NOMO-1 treated with DMSO at 0.1 percent for 48 hours (cell line): ENCODE results near the gene EFHC2.

Experiments used
- DNase-seq: peaks from one replicate; lab custom pipeline; 2025; ENCODE audit not compliant: unreplicated experiment; lab: John Stamatoyannopoulos, UW

Gene EFHC2

GRCh38 chrX:44291468-44292092 is 51.9 kb downstream of the EFHC2 start:
- DNase-seq = no peak

DNA sequence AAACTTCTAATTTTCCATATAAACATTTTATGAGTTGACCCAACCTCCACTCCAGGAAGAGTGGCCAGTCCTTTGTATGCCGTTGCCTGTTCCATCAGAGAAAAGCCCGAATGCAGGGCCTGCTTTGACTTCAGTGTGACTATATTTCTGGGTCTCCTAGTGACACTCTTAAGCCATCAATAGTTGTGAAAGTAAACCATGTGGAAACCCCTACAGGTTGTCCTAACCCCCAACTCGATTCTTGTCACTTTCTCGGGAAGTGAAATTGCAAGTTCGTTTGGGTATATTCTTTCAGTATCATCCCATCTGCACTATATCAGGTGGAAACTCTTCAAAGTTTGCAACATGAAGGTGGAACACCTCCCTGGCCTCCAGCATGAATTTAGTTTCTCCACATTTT is 52.8 kb downstream of the EFHC2 start:
- no peak for DNase-seq

- no peak for DNase-seq
Measured at GRCh38 chrX:44282753-44283152, 60.7 kb downstream of the EFHC2 start.

DNA sequence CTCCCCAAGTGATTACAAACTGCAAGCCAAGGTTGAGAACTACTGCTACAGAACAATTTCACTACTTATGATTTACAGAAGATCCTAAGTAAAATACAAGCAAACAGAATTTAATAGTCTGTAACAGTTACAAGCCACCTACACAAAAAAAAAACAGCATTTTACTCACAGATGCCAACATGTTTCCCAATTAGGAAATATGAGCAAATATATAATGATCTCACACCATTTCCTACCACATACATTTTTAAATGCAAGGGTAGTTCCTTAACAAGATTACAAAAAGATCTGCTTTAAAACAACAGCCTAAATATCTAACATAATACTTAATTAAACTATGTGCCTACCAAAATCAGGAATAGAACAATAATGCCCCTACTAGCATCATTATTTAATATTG is 63.4 kb downstream of the EFHC2 start:
- DNase-seq = no peak

- no peak for DNase-seq
Measured at GRCh38 chrX:44274096-44274495, 69.4 kb downstream of the EFHC2 start.

DNA sequence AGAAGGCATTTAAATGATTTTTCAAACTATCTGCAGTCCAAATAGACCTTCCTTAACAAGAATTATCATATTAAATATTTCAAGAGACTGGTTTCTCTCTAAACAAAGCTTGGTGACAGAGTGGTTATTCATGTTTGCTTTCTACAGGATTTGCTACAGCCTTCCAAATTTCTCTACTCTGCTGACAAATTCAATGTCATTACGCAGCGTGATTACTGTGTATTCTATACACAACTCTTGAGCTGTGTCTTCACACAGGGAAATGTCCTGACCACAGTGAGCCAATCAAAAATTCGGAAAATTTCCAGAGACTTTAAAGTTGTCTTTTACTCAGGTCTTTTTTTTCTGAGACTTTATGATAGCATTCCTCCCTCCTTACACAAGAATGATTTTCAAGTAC is 75.6 kb downstream of the EFHC2 start:
- DNase-seq = no peak

GRCh38 chrX:44267116-44267515 is 76.4 kb downstream of the EFHC2 start:
- no peak for DNase-seq

- no peak for DNase-seq
Measured at GRCh38 chrX:44265559-44265958, 77.9 kb downstream of the EFHC2 start.

GRCh38 chrX:44264936-44265335 is 78.5 kb downstream of the EFHC2 start:
- DNase-seq = no peak

DNA sequence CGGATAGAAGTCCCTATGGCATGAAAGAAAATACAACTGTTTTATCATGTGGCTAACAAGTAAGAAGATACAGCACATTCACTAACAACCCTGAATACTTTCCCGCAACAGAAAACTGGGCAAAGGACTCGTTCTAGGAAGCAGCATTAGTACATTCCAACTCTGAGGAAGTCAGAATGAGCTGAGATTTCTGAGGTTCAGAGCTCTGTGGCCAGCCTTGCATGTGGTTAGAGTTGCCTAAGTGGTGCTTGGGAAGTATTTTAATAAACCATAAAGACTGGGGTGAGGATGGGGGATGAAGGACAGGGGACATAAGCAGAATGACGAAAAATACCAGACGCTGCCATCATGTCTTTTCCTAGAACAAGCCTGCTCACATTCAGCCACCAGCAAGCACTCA is 82.2 kb downstream of the EFHC2 start:
- DNase-seq = peak; percentile 35

DNA sequence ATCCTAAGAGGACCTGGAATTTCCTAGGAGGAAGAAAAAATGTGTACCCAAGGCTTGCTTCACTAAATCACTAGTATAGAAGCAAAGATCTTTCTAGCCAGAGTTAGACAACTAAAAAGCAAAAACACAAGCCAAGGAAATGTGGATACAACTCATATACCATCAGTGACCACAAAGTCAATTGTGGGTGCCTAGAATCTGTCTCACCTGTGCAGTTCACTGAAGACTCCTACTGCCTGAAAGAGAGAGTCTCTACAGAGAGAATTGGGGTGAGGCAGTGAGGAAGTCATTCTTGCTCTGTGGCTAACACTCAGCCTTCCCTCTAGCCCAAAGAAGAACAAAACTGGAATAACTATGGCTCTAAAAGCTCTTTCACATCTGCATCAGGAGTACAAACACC is 82.9 kb downstream of the EFHC2 start:
- no peak for DNase-seq

DNA sequence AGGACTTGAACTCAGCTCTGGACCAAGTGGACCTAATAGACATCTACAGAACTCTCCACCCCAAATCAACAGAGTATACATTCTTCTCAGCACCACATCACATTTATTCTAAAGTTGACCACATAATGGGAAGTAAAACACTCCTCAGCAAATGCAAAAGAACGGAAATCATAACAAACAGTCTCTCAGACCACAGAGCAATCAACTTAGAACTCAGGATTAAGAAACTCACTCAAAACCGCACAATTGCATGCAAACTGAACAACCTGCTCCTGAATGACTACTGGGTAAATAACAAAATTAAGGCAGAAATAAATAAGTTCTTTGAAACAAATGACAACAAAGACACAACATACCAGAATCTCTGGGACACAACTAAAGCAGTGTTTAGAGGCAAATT is 87.7 kb downstream of the EFHC2 start:
- DNase-seq = peak; percentile 75

GRCh38 chrX:44253575-44253942 is 89.9 kb downstream of the EFHC2 start:
- no peak for DNase-seq

- peak; percentile 46 for DNase-seq
Measured at GRCh38 chrX:44252688-44253574, 90.5 kb downstream of the EFHC2 start.

DNA sequence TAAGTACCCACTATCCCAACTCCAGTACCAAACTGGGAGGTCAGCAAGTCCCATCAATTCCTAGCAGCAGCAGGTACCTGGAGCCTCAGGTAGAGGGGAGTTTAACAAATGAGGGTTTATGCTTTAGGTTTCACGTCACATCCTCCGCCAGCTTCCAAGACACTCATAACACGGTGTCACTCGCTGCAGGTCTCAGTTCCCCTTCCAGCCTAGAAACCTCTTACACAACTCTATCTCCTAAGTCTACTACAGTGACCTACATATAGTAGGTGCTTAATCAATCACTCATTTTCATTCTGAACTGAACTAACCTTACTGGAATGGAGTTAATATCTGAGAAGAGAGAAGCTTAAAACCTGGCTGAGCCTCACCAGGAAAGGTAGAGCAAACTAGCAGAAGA is 96.0 kb downstream of the EFHC2 start:
- DNase-seq = peak; percentile 70

DNA sequence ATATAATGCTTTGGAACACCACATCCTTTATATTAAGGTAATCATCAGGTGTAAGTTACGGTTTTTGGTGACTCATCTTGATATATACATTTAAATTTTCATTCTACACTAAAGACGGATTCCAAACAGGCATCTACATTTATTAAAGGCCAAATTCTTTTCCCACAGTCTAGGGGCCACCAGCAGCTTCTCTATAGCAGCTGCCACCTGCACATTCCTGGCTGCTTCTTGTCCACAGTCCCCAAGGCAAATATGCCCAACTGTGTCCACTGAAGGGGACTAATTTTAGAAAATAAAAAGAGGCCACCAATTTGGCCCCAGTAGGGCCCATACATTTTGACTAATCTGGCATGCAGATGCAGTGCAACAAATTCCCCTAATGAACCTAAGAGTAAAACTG is 96.6 kb downstream of the EFHC2 start:
- no peak for DNase-seq

DNA sequence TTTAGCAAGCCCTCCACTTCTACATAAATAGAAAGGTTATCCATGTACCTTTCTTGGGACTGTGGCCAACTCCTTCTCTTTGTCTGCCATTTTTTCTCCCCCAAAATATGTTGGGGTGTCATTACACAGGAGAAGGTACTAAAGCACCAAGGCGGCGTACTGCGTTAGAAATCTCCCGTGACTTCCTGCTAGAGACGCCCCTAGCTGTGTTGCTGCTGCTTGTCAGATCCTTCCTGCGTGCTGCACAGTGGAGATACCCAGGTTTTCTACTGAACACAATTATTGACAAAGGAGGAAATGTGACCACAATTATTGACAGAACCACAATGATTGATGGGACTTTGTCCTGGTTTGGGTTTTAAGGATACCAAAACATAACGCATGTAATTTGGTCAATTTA is 97.7 kb downstream of the EFHC2 start:
- no peak for DNase-seq

DNA sequence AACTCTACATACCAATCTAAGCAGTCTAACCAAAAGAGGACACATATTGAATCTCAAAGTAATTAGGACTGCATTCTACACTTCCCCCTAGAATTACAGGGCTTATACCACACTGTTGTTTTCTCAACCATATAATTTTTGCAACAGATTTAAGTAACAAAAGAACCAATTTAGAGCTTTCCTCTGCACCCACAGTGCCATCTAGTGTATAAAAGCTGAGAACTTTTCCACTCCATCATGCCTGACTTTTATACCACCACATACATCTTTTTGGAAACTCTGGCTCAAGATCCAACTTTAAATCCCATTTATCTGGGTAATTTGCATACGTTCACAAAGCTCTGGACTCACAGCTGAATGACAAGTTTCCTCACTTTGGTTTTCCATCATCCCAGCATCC is 99.5 kb downstream of the EFHC2 start:
- peak; percentile 57 for DNase-seq

DNA sequence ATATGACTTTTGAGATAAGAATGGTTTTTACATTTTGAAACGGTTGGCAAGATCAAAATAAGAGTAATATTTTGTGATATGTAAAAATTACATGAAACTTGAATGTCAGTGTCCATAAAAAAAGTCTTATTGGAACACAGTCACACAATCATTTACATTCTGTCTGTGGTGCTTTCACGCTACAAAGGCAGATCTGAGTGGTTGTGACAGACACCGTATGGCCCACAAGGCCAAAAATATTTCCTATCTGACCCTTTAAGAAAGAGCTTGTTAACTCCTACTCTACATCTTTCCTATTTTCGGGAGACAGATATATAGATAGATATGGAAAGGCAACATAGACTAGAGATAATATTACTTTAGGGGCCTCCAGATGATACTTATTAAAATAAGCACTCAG is 101.9 kb downstream of the EFHC2 start:
- DNase-seq = no peak

- no peak for DNase-seq
Measured at GRCh38 chrX:44240036-44240435, 103.4 kb downstream of the EFHC2 start.

DNA sequence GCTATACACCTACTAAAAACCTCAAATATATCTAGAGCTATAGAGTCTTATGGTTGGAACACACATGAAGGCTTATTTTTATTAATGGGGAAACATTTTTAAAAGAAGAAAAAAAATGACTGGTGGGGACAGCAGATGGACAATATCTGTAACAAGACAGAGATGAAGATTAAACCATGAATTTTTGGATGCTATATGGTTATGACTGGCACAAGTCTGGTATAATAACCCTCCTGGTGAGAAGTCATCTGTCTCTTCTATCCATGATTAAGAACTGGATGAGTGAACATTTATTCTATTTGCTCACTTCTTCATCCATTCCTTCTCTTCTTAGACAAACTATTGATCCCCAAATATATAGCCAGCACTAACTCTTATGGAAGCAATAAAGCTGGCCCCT is 104.4 kb downstream of the EFHC2 start:
- DNase-seq = no peak

DNA sequence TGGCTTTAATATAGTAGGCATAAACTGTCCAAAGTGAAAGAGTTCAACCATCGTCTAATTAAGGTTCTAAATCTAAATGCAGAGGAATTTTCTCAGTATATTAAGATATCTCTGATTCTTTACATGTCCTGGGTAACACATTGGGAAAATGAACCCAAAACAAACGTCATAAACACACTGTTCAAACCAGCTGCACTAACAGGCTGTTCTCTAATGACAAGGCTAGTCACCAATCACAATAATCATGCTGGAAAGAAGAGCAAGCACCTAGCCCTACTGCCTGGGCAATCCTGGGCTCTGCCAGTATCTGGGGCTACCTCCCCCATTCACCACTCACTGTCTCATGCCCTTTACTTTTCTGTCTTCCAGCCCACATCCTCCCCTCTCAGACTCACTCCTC is 107.9 kb downstream of the EFHC2 start:
- DNase-seq = no peak

DNA sequence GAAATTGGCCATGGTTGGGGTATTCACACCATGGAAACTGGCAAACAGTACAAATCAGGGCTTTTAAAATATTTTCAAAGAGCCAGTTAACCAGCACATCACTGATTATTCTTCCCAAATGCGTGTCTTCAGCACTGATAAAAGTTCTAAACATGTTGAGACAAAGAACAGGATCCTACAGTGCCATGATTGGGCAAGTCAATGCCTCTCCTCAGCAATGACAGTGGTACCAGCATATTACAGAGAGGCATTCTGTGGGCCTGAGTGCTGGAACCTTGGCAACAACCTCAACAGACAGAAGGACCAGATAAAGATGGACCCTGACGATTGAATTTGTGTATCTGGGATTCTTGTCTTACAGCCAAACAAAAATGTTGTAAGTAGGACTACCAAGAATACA is 108.9 kb downstream of the EFHC2 start:
- DNase-seq = no peak
